Kasumi-1 (cell line): ENCODE measurements around the gene SLC22A23.
A peak's percentile ranks its signal among the peaks of the same experiment; 100 is the strongest.

Experiments
- DNase-seq, 2 experiments: peaks; one replicate each; lab custom pipeline; 2025; lab: John Stamatoyannopoulos, UW

The SLC22A23 gene

GRCh38 chr6:3239110-3239830 is 217.6 kb downstream of the SLC22A23 start:
- no peak for DNase-seq

GRCh38 chr6:3237761-3238662 is 218.8 kb downstream of the SLC22A23 start:
- DNase-seq = no peak

GRCh38 chr6:3236005-3236404 is 220.8 kb downstream of the SLC22A23 start:
- peak in 1 of 2 experiments; percentile 1 for DNase-seq

- no peak for DNase-seq
These were observed 221.4 kb downstream of the SLC22A23 start for GRCh38 chr6:3235486-3235885.

GRCh38 chr6:3233904-3234303 is 222.9 kb downstream of the SLC22A23 start:
- no peak for DNase-seq

- DNase-seq = no peak
These were observed 223.5 kb downstream of the SLC22A23 start for GRCh38 chr6:3233321-3233720.

GRCh38 chr6:3232017-3232945 is 224.6 kb downstream of the SLC22A23 start:
- no peak for DNase-seq

- DNase-seq = no peak
These were observed 225.4 kb downstream of the SLC22A23 start for GRCh38 chr6:3231247-3232016.

- DNase-seq = no peak
These were observed 226.0 kb downstream of the SLC22A23 start for GRCh38 chr6:3230900-3231246.

GRCh38 chr6:3230256-3230882 is 226.5 kb downstream of the SLC22A23 start:
- DNase-seq = no peak

GRCh38 chr6:3229566-3230178 is 227.2 kb downstream of the SLC22A23 start:
- no peak for DNase-seq

GRCh38 chr6:3228771-3229565 is 227.9 kb downstream of the SLC22A23 start:
- no peak for DNase-seq

- no peak for DNase-seq
These were observed 228.7 kb downstream of the SLC22A23 start for GRCh38 chr6:3228046-3228671.

GRCh38 chr6:3227363-3228045 is 229.3 kb downstream of the SLC22A23 start, which contains the start of gene TUBB2B:
TUBB2B (minus strand) TSS chr6:3227653; CDS start chr6:3227543, 110 bp downstream.
- DNase-seq = no peak

GRCh38 chr6:3226481-3227362 is 230.1 kb downstream of the SLC22A23 start:
- peak; percentile 3 to 29 for DNase-seq

GRCh38 chr6:3226042-3226441 is 230.8 kb downstream of the SLC22A23 start:
- DNase-seq = no peak

- no peak for DNase-seq
These were observed 234.3 kb downstream of the SLC22A23 start for GRCh38 chr6:3222506-3223038.
